CD4-positive, alpha-beta T cell treated with Interleukin-4 for 1 hour (primary cell): ENCODE data around the gene IPP.
"Not testable (repeated sequence)": the region's sequence is repeated elsewhere in the genome, so short reads cannot be mapped to it uniquely, and the experiment has no call there.

ENCODE experiments used
- DNase-seq, 2 donors: peaks; one replicate each; pipeline ENCODE4 v3.0.0-alpha.2; 2020 to 2022

Gene IPP

DNA sequence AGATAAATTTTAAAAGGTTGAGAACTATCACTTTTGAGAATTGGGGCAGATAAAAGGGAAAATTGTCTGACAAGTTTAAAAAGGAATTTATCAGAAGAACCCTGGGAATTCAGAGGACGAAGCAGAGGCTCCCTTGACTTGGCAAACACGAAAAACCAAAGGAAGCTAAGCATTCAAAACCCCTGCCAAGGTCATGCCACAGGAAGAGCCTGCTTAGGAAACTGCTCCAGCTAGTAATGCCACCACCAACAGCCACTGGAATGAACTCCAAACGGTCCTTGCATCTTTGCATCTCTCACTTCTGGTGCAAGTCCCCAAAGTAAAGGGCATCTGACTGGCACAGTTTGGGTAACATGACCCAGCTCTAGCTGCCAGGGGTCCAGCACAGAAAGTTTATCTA lies 71.3 kb downstream of the IPP start:
- no peak for DNase-seq

DNA sequence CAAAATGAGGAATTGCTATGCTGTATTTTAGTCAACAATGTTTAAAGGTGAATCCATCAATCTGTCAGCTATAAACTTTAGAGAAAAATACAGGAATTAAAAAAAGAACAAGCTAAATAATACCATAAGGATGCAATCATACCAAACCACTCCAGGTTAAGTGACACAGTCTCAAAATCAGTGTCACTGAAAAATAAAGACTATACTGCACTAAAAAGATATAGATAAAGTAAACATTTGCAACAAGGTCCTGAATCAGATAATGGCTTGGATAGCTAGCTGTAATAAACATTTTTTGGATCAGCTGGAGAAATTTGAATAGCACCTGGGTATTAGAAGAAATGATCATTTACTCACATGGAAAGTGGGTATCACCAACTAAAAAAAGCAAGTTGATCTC lies 72.0 kb downstream of the IPP start:
- DNase-seq, result no peak

GRCh38 chr1:45677751-45678245 lies 72.7 kb downstream of the IPP start:
- no peak for DNase-seq

DNA sequence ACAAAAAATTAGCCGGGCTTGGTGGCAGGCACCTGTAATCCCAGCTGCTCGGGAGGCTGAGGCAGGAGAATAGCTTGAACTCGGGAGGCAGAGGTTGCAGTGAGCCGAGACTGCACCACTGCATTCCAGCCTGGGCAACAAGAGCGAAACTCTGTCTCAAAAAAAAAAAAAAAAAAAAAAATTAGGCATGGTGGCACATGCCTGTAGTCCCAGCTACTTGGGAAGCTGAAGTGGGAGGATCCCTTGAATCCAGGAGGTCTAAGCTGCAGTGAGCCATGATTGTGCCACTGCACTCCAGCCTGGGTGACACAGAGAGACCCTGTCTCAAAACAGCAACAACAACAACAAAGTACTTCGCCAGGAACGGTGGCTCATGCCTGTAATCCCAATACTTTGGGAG lies 73.9 kb downstream of the IPP start:
- not testable (repeated sequence) for DNase-seq

- no peak for DNase-seq
Observed at GRCh38 chr1:45674478-45674877, 76.0 kb downstream of the IPP start.

- DNase-seq, result no peak
Observed at GRCh38 chr1:45673956-45674355, 76.5 kb downstream of the IPP start.

GRCh38 chr1:45669859-45670655 lies 80.4 kb downstream of the IPP start:
- DNase-seq, result no peak

GRCh38 chr1:45669379-45669778 lies 81.1 kb downstream of the IPP start:
- DNase-seq, result no peak

DNA sequence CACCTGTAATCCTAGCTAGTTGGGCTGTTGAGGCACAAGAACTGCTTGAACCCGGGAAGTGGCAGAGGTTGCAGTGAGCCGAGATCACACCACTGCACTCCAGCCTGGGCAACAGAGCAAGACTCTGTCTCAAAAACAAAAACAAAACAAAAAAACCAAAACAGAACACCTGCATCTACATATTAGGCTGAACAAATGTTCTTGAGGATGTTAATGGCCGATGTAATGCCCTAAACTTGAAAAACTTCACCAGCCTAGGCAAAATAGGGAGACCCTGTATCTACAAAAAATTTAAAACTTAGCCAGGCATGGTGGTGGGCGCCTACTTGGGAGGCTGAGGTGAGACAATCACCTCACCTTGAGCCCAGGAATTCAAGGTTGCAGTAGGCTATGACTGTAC lies 81.9 kb downstream of the IPP start:
- DNase-seq, result no peak

DNA sequence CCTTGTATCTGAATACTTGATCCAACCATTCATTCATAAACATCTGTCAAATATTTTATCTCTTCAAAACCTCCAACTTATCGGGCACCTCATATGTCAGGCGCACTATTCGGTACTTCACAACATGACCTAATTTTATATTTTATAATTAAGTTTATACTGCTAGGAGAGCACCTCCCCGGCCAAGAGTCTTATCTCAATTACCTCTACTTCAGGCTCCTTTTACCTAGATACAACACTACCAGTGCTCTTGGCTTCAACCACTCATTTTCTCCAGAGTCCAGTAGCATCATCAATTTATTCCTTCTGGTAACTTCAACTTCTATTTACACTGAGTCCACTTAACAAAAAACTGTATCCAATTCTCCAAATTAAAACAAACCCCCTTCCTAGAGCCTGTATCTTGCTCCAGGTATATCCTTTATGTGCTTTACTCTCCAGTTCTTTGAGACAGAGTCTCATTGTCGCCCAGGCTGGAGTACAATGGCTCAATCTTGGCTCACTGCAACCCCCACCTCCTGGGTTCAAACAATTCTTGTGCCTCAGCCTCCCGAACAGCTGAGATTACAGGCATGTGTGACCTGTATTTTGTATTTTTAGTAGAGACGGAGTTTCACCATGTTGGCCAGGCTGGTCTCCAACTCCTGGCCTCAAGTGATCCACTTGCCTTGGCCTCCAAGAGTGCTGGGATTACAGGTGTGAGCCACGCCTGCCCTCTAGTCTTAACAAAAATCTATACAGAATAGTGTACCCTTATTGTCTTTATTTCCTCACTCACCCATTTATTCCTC lies 82.9 kb downstream of the IPP start:
- DNase-seq, result no peak

DNA sequence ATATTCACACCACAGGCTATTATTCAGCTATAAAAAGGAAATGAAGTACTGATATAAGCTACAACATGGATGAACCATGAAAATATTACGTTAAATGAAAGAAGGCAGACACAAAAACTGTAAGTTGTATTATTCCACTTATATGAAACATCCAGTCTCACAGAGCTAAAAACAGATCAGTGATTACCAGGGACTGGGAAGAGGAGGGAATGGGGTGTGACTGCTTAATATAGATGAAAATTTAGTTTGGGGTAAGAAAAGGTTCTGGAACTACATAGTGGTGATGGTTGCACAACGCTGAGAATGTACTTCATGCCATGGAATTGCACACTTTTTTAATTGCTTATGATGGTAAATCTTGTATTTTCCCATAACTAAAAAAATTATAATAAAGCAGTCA lies 83.6 kb downstream of the IPP start:
- DNase-seq, result no peak

GRCh38 chr1:45660336-45660735 lies 90.1 kb downstream of the IPP start:
- DNase-seq, result no peak

DNA sequence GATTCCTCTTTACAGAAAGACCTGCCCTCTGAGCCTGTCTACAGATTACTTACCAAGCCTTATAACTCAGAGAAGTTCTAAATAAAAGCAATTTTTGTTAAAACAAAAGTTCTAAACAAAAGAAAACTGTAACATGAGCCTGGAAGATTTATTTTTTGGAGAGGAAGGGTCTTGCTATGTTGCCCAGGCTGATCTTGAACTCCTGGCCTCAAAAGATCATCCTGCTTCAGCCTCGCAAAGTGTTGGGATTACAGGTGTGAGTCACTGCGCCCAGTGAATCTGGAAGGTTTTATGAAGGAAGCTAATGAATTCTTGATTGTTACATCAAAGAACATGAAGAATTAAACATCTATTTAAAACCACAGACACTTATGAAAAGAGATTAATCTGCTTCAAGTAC lies 91.2 kb downstream of the IPP start:
- no peak for DNase-seq

GRCh38 chr1:45658171-45658570 lies 92.3 kb downstream of the IPP start:
- DNase-seq, result no peak

GRCh38 chr1:45656573-45657226 lies 93.8 kb downstream of the IPP start:
- no peak for DNase-seq

GRCh38 chr1:45654540-45655280 lies 95.7 kb downstream of the IPP start:
- DNase-seq, result no peak
